Measurements from ENCODE around the gene CAVIN1. TPM values are rescaled to one million over a fixed set of nuclear protein-coding genes. Genes with fewer than 3 reads are reported as not detected.
A peak's percentile ranks its signal among the peaks of the same experiment; 100 is the strongest.
"Not testable (repeated sequence)": the region's sequence is repeated elsewhere in the genome, so short reads cannot be mapped to it uniquely, and the experiment has no call there.

The CAVIN1 gene
- total RNA-seq, 2 donors from 2014 or later: 0.17 TPM; not detected in 1

DNA sequence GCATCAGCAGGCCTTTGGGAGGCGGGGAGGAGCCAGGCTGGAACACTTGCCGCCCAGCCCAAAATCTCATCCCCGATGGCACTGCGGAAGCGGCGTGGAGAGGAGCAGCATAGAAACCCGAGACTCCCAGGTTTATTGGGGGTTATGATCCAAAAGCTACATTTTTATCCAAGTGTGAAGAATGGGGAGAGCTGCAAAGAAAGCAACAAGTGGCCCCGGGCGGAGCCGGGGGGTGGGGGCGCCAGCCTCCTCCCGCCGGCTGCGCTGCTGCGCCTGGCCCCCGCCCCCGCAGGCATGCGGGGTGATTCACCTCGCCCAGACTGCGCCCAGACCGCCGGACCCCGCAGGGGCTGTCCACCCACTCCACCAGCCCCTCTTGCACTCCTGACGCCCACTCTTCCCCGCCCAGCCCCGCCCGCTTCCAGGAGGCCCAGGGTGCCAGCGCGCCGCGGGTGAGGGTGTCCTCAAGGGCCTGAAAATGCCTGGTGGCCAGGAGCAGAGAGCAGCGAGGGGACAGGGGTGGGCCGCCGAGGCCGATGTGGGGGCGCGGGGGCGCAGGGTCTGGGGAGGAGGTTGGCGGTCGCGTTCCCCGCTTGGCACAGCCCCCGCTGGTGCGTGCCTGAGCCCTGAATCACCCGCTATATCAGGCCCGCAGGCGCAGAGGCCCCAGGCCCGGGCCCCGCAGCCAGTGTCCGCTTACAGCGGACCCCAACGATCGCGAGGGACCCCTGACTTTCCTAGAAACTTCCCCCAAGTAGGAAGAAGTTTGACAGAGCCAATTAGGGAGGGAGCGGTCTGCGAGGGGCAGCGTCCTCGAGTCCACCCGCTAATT lies 1.3 kb downstream of the CAVIN1 start:
- no peak for DNase-seq (ENCODE audit: low spot score)
- Mint-ChIP-seq H3K36me3 (no peaks in the 10 kb centered on the region), H3K27ac (no peak overlapping the region), H3K27me3 (peaks cover 25 to 29% of the 10 kb centered on the region in 2 donors), H3K4me1 (ENCODE audit: low read depth in 2 of 2) (peaks cover 5 to 9% of the 10 kb centered on the region in 2 donors), H3K4me3 (peak overlapping the region; percentile 62), H3K9me3 (no peaks in the 10 kb centered on the region)
- ATAC-seq: peak; percentile 42 to 55

DNA sequence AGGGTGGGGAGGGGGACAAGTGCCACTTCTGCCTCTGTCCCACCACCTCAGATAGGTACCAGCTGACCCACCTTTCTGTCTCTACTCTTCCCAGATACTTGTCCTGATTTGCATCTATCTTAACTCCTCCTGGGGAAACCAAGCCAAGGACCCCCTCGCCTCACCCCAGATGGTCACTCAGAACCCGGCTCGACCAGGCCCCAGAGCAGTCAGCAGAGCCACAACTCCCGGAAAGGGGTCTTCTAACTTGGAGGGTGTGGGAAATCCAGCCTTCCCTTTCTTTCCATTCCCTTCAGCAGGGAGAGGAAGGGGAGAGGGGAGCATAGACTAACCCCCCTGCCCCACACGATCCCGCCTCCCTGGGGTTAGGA lies 1.9 kb downstream of the CAVIN1 start:
- peaks cover 25 to 29% of the 10 kb centered on the region in 2 donors for H3K27me3 Mint-ChIP-seq

DNA sequence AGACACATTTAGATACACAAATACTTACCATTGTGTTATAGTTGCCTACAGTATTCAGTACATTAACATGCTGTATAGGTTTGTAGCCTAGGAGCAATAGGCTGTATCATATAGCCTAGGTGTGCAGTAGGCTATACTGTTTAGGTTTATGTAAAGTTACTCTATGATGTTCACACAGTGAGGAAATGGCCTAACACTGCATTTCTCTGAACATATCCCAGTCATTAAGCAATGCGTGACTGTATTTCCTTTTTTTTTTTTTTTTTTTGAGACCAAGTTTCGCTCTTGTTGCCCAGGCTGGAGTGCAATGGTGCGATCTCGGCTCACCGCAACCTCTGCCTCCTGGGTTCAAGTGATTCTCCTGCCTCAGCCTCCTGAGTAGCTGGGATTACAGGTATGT lies 5.1 kb downstream of the CAVIN1 start:
- H3K27ac Mint-ChIP-seq; H3K4me1 Mint-ChIP-seq (ENCODE audit: low read depth in 2 of 2); ATAC-seq: not testable (repeated sequence)

More for the DNA sequence above, 1.9 kb downstream of the CAVIN1 start:
- H3K4me1 Mint-ChIP-seq (ENCODE audit: low read depth in 2 of 2): peaks cover 5 to 9% of the 10 kb centered on the region in 2 donors
- no peaks in the 10 kb centered on the region for H3K9me3 Mint-ChIP-seq
- H3K4me3 Mint-ChIP-seq: peak overlapping the region; percentile 62
- DNase-seq (ENCODE audit: low spot score): no peak
- H3K27ac Mint-ChIP-seq: no peak overlapping the region
- ATAC-seq: no peak
- no peaks in the 10 kb centered on the region for H3K36me3 Mint-ChIP-seq

DNA sequence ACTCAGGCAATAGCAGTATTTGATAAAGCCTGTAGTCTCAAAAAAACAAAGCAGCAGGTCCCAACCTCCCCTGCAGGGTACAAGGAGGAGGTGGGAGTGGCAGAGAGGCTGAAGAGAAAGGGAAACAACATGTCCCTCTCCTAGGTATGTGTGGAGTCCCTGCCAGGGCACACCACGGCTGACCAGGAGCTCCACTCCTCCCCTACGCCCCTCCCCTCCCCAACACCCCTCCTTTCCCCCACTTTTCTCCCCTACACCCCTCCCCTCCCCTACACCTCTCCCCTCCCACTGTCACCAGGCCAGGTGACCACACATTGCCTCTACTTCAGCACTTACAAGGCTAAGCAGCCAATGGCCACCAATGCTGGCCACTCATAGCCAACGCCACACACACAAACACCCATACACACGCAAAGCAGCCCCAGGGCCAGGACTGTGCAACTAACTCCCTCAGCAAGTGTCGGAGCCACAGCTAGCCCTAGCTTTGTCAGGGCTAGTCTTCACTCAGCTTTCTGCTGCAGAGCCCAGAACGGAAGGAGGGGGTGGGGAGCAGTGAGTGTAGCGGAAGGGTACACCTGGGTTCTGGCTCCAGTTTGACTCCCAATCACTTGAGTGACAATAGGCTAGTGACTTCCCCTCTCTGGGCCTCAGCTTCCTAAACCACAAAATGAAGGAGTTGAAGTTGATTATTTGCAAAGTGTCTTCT lies 8.2 kb downstream of the CAVIN1 start:
- Mint-ChIP-seq H3K27ac (no peak overlapping the region), H3K4me1 (ENCODE audit: low read depth in 2 of 2) (peaks cover 5 to 6% of the 10 kb centered on the region in 2 donors), H3K27me3 (peaks cover 0 to 10% of the 10 kb centered on the region in 2 donors), H3K9me3 (no peaks in the 10 kb centered on the region), H3K4me3 (no peak overlapping the region), H3K36me3 (no peaks in the 10 kb centered on the region)
- DNase-seq (ENCODE audit: low spot score) (no peak), ATAC-seq (peak in 1 of 2 donors; percentile 38)

More for the DNA sequence above, 5.1 kb downstream of the CAVIN1 start:
- H3K27me3 Mint-ChIP-seq: peaks cover 23 to 30% of the 10 kb centered on the region in 2 donors
- H3K36me3 Mint-ChIP-seq; H3K4me3 Mint-ChIP-seq; DNase-seq (ENCODE audit: low spot score); H3K9me3 Mint-ChIP-seq: not testable (repeated sequence)

DNA sequence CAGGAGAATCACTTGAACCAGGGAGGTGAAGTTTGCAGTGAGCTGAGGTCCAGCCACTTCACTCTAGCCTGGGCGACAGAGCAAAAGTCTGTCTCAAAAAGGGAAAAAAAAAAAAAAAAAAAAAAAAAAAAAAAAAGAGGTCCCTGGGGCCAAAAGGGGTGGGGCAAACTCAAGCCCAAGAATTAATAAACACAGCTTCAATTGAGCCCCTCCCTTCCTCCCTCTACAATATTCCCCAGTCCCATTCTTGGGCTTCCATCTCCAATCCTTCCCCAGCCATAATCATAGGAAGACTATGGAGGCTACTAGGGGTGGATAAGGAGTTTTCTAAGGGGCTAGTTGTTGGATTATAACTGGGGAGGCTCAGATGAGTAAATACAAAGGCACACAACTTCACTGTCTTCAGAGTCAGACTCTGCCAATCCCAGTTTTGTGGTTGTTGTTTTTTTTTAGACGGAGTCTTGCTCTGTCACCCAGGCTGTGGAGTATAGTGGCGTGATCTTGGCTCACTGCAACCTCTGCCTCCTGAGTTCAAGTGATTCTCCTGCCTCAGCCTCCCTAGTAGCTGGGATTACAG lies 9.5 kb downstream of the CAVIN1 start:
- DNase-seq (ENCODE audit: low spot score) (no peak), ATAC-seq (no peak)
- Mint-ChIP-seq H3K27ac (no peak overlapping the region), H3K4me3 (no peak overlapping the region), H3K27me3 (peaks cover 0 to 7% of the 10 kb centered on the region in 2 donors), H3K36me3 (no peaks in the 10 kb centered on the region), H3K4me1 (ENCODE audit: low read depth in 2 of 2) (peaks cover 3 to 5% of the 10 kb centered on the region in 2 donors), H3K9me3 (no peaks in the 10 kb centered on the region)

DNA sequence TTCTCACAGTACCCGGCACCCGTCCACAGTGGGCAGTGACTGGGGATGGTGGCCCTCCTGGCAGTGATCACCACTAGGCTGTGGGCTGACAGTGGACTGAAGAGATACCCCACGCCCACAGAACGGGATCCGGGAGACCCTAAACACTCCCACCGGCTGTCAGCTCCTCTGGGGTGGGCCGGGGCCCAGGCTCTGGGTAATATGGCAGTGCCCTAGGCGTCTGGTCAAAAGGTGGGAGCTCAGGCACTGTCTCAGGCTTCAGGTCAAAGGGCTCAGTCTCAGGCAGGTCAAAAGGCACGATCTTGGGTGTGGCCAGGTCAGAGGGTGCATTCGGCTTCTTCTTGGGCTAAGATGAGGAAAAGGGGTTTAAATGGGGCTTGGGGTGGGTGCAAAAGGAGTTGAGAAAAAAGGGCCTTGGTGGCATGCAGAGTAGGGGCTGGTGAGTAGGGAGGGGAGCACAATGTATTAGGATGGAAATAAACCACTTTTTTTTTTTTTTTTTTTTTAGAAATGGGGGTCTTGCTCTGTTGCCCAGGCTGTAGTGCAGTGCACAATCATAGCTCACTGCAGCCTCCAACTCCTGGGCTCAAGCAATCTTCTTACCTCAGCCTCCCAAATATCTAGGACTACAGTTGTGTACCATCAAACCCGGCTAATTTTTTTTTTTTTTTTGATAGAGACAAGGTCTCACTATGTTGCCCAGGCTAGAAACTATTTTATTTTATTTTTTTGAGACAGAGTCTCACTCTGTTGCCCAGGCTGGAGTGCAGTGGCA lies 11.0 kb downstream of the CAVIN1 start:
- DNase-seq (ENCODE audit: low spot score): no peak
- Mint-ChIP-seq H3K4me1 (ENCODE audit: low read depth in 2 of 2) (peaks cover 9 to 10% of the 10 kb centered on the region in 2 donors), H3K36me3 (no peaks in the 10 kb centered on the region), H3K9me3 (no peaks in the 10 kb centered on the region), H3K27ac (no peak overlapping the region), H3K4me3 (no peak overlapping the region), H3K27me3 (peaks cover 0 to 10% of the 10 kb centered on the region in 2 donors)
- ATAC-seq: peak in 1 of 2 donors; percentile 29

DNA sequence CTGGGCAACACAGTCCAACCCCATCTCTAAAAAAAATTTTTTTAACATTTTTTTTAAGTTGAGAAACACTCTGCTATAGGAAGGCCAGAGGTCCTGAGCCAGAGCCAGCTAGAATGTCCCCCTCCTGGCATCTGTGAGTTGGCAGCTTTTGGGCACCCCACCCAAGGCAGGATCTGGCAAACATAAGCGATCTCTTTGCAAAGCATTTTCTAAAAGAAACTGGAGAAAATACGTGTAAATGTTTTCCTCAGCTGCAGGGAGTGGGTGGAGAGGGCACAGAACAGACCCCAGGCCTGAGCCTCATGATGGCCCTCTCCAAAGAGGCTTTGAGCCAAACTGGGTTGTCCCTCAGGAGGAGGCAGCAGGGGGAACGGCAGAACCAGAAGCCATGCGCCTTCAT lies 11.7 kb downstream of the CAVIN1 start:
- Mint-ChIP-seq H3K36me3 (no peaks in the 10 kb centered on the region), H3K4me3 (no peak overlapping the region), H3K4me1 (ENCODE audit: low read depth in 2 of 2) (peaks cover 9 to 10% of the 10 kb centered on the region in 2 donors), H3K27ac (no peak overlapping the region), H3K27me3 (peaks cover 0 to 10% of the 10 kb centered on the region in 2 donors), H3K9me3 (no peaks in the 10 kb centered on the region)
- DNase-seq (ENCODE audit: low spot score): no peak
- no peak for ATAC-seq

DNA sequence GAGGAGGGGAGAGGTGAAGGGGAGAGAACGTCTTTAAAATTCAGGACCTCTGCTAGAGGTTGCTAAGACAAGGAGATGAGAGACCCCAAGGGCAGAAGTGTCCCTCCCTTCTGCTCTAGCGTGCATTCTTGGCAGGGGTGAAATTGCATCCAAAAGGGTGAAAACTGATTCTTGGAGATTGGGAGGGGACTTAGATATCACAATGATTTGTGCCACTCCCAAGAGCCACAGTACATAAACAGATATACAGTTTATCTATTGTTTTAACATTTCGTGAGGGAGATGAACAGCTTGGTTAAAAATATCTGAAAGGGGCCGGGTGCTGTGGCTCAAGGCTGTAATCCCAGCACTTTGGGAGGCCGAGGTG lies 12.8 kb downstream of the CAVIN1 start:
- Mint-ChIP-seq H3K36me3 (no peaks in the 10 kb centered on the region), H3K27ac (peak overlapping the region in 1 of 2 donors; percentile 15), H3K27me3 (peaks cover 0 to 7% of the 10 kb centered on the region in 2 donors), H3K9me3 (no peaks in the 10 kb centered on the region), H3K4me1 (ENCODE audit: low read depth in 2 of 2) (peaks cover 9 to 13% of the 10 kb centered on the region in 2 donors), H3K4me3 (no peak overlapping the region)
- ATAC-seq: no peak
- DNase-seq (ENCODE audit: low spot score): no peak

DNA sequence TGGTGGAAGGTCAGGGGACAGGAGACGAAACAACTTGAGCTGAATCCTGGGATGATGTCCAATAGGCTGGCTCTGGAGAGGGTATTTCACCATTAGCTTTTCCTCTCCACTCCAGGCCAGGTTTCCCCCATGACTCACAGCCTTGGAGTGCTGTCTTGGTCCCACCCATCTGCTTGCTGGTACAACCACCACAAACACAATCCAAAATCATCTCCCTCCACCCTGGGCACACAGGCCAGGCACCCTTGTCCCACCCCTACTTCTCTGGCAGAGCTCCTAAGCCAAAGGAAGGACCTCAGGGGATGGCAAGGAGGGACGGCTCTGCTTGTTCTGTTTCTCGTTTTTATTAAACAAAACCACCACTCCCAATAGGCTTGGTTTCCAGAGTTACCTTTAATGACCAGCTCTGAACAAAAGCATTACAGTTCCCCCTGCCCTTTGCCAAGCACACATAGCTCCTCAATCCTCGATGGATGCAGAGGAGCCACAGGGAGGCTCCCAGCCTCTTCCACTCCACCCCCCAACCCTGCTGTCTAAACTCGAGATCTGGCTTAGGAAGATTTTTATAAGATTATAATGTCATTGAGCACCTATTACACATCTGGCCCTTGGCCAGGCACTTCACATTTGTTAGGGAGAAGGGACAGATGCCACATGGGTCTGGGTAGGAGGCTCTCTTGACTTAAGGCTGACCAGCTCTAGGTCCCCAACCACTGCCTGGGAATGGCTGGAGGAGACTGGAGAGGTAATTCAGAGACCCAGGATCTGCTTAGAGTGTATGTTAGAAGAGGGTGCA lies 13.3 kb downstream of the CAVIN1 start:
- Mint-ChIP-seq H3K27me3 (peaks cover 0 to 3% of the 10 kb centered on the region in 2 donors), H3K27ac (peak overlapping the region in 1 of 2 donors; percentile 15), H3K9me3 (no peaks in the 10 kb centered on the region), H3K4me3 (no peak overlapping the region), H3K36me3 (no peaks in the 10 kb centered on the region), H3K4me1 (ENCODE audit: low read depth in 2 of 2) (peaks cover 5 to 9% of the 10 kb centered on the region in 2 donors)
- DNase-seq (ENCODE audit: low spot score) (no peak), ATAC-seq (no peak)

DNA sequence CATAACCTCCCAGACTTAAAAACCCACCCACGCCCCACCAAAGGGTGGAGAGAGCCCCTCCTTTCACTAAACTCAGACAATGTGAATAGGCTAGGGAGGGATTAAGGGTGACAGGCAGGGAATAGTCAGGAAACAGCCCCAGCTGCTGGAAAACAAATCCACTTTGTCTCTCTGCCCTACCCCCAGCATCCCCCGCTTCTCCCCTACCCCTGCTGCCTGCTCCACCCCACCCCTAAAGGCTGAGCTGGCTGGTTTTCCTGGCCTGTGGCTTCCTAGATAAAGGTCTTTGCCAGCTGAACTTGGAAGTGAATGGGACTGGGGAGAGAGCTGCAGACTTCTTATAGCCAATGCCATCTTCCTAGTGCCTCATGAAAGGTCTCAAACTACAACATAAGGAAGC lies 15.0 kb downstream of the CAVIN1 start:
- H3K9me3 Mint-ChIP-seq: no peaks in the 10 kb centered on the region
- ATAC-seq (no peak), DNase-seq (ENCODE audit: low spot score) (no peak)
- no peak overlapping the region for H3K27ac Mint-ChIP-seq
- no peaks in the 10 kb centered on the region for H3K36me3 Mint-ChIP-seq
- no peak overlapping the region for H3K4me3 Mint-ChIP-seq
- H3K27me3 Mint-ChIP-seq: peaks cover 0 to 6% of the 10 kb centered on the region in 2 donors
- H3K4me1 Mint-ChIP-seq (ENCODE audit: low read depth in 2 of 2): peaks cover 5 to 14% of the 10 kb centered on the region in 2 donors

DNA sequence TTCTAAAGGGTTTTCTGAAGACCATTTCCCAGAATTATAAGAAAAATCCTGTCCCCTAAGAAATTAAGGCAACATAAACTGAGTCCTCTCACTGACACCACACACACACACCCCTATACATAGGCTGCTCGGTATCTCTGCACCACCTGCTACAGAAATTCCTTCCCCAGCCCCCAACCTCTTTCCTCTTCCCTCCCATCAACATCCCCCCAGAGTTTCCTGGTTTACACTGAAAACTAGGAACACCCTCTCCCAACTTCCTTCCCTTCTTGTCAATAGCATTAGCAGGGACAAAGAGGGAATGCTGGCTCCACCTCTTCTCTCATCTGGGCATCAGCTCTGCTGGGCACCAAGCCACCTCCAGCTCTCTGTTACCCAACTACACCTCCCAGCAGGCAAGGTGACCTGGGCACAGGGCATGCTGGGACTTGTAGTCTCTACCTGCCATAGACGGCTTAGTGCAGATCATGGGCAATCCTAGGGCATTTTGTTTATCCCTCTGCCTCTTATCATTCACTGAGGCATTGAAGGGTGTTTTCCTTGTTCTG lies 15.7 kb downstream of the CAVIN1 start:
- ATAC-seq: peak; percentile 69 to 76
- Mint-ChIP-seq H3K9me3 (no peaks in the 10 kb centered on the region), H3K4me3 (no peak overlapping the region), H3K27me3 (peaks cover 0 to 6% of the 10 kb centered on the region in 2 donors), H3K27ac (peak overlapping the region; percentile 31 to 34), H3K36me3 (no peaks in the 10 kb centered on the region), H3K4me1 (ENCODE audit: low read depth in 2 of 2) (peaks cover 5 to 14% of the 10 kb centered on the region in 2 donors)
- no peak for DNase-seq (ENCODE audit: low spot score)

DNA sequence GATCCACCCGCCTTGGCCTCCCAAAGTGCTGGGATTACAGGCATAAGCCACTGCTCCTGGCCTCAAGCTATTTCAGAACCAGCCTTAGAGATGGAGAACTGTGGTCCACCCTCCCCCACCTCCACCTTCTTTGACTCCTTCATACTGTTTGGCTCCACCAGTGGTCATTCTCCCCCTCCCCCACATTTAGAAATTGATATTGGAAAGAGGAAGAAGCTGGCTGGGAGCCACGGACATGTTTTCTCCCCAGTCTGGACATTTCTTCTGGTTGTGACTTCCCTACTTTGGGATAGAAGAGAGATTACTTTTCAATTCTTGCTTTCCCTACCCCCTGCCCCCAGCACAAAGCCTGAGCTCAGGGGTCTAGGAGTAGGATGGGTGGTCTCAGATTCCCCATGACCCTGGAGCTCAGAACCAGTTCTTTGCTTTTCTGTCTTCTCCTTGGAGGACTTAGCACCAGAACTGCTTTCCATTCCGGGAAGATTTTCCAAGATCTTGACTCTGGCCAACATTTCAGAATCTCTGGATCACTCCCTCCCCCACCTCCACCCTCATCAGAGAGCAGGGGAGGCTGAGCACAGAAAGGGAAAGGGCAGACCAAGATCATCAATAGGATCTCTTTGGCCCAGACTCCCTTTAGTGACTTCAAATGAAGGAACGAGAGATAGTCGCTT lies 16.3 kb downstream of the CAVIN1 start:
- Mint-ChIP-seq H3K9me3 (no peaks in the 10 kb centered on the region), H3K4me3 (no peak overlapping the region), H3K36me3 (no peaks in the 10 kb centered on the region), H3K4me1 (ENCODE audit: low read depth in 2 of 2) (peaks cover 5 to 16% of the 10 kb centered on the region in 2 donors), H3K27me3 (peaks cover 0 to 6% of the 10 kb centered on the region in 2 donors), H3K27ac (peak overlapping the region; percentile 31 to 34)
- ATAC-seq: no peak
- DNase-seq (ENCODE audit: low spot score): no peak

All from natural killer cell treated with Interleukin-12 subunit alpha and Interleukin-12 subunit beta and Interleukin-15 and Interleukin-18, amount 100 ng/mL, for 72 hours (primary cell).